Right cardiac atrium (tissue), 5 donors: ENCODE results near the gene CFAP221. TPM values are rescaled to one million over a fixed set of nuclear protein-coding genes. Genes with fewer than 3 reads are reported as not detected.

Source experiments
- ATAC-seq, 2 donors: fragments of 200-7000 bp; cut with Tn5 transposase; one replicate each; pipeline versions ENCODE4 v1.8.0 to v1.9.1; 2020; ENCODE audit warnings: moderate library complexity in 2 of 2, mild to moderate bottlenecking in 1 of 2
- DNase-seq, 3 donors: peaks; one replicate each; pipeline ENCODE4 v3.0.0-alpha.2; 2020
- H3K27ac ChIP-seq: one replicate; pipeline ENCODE4 v1.5.1; 2013; ENCODE audit warnings: mild to moderate bottlenecking, low read length, control low read depth, moderate library complexity
- H3K27me3 ChIP-seq: one replicate; pipeline ENCODE4 v1.6.1; 2013; ENCODE audit not compliant: control insufficient read depth, insufficient read depth
- H3K4me1 ChIP-seq: one replicate; pipeline ENCODE4 v1.6.1; 2013; ENCODE audit warnings: low read length; ENCODE audit not compliant: control insufficient read depth, insufficient read depth
- H3K4me3 ChIP-seq: one replicate; pipeline ENCODE4 v1.5.1; 2013; ENCODE audit warnings: low read length, control low read depth
- H3K9me3 ChIP-seq: one replicate; pipeline ENCODE4 v1.6.1; 2013; ENCODE audit warnings: low read length; ENCODE audit not compliant: control insufficient read depth
- WGBS: extraction: QIAGEN DNeasy Blood & Tissue Kit; methylation state at CpG from one replicate; pipeline ENCODE4 v1.1.7; 2013; 5-methylcytosine and 5-hydroxymethylcytosine counted together
- intact Hi-C, 4 donors: fragments of 100-400 bp; cut with DNase I; formaldehyde crosslinking; loops; one replicate each; pipeline versions ENCODE4 v1.11.0 to v1.14.0; 2022 to 2023
- polyA plus RNA-seq: library from polyadenylated mRNA; stranded (reverse); fragments of 200-250 nt; gene quantifications from one replicate; pipeline ENCODE4 v1.2.3, GENCODE V29; 2013
- total RNA-seq, 4 donors: library from RNA; stranded (reverse); fragmentation: NEBNext Ultra II Directional; extraction: Animal tissue kit (Norgen Biotek cat#: 25700); gene quantifications; one replicate each; pipeline ENCODE4 v1.2.1, GENCODE V29; 2021
- donor health status: healthy with polysubstance abuse.
- donor health status: DM: no; HTN: yes; CAD: no.
- donor health status: DM: no; HTN: no; CAD: no.
- donor health status: DM: no; HTN: yes; CAD: no; lungs with severe emphysema.
- donor health status: DM: yes; HTN: yes; CAD: no.

The CFAP221 gene
- total and polyA plus RNA-seq, 5 donors = 0.63 to 3.7 (median 2.1) TPM

DNA sequence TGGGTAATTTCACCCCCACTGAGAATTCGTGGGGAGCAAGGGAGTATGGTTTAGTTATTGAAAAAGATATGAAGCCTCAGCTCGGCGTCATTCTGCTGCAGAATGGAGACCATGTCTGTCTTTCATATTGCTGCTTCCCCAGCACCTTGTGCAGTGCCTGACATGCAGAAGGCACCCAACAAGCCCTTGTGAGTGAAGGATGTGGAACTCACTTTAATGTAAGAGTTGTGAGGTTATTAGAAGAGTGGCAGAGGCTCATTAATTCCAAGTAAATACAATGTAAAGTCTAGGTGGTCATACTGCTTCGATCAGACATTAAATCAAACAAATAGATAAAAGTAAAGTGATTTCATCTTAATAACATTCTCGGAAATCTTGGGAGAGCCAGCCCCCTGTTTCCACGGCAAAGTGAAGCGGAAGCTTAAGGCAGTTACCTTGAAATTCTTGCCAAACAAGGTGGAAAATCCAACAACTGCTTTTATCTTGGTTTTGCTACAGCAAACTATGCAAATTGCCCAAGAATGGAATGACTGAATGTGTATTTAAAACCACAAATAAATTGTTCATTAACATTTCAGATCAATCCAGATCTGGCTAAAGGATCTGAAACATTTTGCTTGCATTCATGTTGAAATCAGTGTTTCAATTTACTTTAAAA is 9.6 kb downstream of the CFAP221 start:
- intact Hi-C loops = no loop called here
- Histone ChIP-seq H3K27me3 (no peaks in the 10 kb centered on the region), H3K27ac (no peak overlapping the region), H3K4me3 (no peak overlapping the region), H3K9me3 (no peaks in the 10 kb centered on the region), H3K4me1 (no peaks in the 10 kb centered on the region)
- no peak for ATAC-seq
- 86% methylated on average over 7 of the region's 7 CpGs for WGBS
- no peak for DNase-seq

DNA sequence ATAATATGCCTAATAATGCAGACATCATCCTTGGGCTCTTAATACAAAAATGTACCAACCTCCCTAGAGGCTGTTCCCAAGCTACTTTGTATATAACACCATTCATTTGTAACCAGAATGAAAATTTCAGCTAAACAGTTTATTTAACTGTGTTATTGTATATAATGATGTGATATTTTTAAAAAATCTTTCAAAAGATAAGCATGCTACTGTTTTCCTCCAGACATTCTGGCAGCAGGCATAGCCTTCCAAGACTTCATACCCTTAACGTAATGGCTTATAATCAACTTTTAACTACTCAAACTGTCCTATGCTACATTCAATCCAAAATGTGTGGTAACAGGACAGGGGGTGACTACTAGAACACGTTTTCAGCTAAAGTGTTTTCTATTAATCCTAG is 21.2 kb downstream of the CFAP221 start:
- Histone ChIP-seq H3K4me3 (no peak overlapping the region), H3K27ac (no peak overlapping the region), H3K27me3 (no peaks in the 10 kb centered on the region), H3K9me3 (no peaks in the 10 kb centered on the region), H3K4me1 (no peaks in the 10 kb centered on the region)
- intact Hi-C loops = no loop called here
- 60% methylated on average over 2 of the region's 2 CpGs for WGBS
- DNase-seq = no peak
- no peak for ATAC-seq

GRCh38 chr2:119567292-119567691 is 23.0 kb downstream of the CFAP221 start:
- intact Hi-C loops = no loop called here
- DNase-seq = no peak
- H3K9me3 ChIP-seq = no peaks in the 10 kb centered on the region
- no peak overlapping the region for H3K4me3 ChIP-seq
- ATAC-seq = no peak
- no peaks in the 10 kb centered on the region for H3K27me3 ChIP-seq
- no peak overlapping the region for H3K27ac ChIP-seq
- no peaks in the 10 kb centered on the region for H3K4me1 ChIP-seq

DNA sequence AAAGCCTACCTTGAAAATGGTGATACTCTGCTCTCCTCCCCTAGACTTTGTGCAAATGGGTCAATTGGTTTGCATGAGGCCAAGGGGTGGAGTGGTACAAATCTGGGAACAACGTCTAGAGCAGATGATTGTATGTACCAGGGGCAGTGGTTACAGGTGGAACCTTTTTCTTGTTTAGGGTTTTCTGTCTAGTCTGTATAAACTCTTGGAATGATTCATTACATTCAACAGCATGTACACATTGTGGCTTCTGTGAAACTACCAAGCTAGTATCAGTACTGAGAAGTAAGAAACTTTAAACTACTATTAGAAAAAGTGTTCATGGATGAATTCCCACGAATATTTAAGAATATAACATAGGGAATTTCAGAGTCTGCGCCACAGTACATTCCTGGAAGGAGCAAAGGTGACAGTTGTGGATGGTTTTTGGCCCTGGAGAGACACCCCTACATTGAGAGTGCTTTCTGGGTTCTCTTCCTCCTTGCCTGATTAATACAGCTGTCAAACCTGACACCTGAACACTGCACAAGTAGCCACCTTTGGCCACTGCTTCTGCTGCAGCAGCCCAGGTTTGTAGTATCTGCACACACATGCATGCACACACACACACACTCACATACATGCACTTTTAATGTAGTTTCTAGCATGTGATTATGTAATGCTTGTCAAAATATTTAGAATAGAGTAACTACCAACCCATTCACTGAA is 30.0 kb downstream of the CFAP221 start:
- no peaks in the 10 kb centered on the region for H3K9me3 ChIP-seq
- no peak overlapping the region for H3K27ac ChIP-seq
- no peaks in the 10 kb centered on the region for H3K4me1 ChIP-seq
- WGBS = 76% methylated on average over 3 of the region's 3 CpGs
- no peaks in the 10 kb centered on the region for H3K27me3 ChIP-seq
- intact Hi-C loops = no loop called here
- no peak for DNase-seq
- ATAC-seq = no peak
- H3K4me3 ChIP-seq = no peak overlapping the region

DNA sequence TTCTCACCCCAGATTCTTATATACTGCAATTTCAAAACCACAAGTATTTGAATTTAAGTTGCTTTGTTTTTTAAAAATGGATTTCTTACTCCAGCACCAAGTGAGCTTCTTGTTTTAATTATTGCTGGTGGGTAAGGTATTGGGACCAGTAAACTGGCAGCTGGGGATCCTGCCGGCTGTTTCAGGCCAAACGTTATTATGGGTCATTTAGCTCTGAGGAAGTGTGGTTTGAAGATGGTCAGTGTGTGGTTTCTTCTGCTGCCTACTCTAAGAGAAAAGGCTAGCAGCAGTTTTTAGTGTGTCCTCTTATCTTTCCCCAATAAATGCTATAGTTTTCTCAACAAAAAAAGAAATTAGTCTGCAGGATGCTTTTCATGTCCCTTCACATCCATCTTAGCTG is 30.6 kb downstream of the CFAP221 start:
- WGBS = 71% methylated on average over 2 of the region's 2 CpGs
- no peaks in the 10 kb centered on the region for H3K4me1 ChIP-seq
- intact Hi-C loops = no loop called here
- H3K9me3 ChIP-seq = no peaks in the 10 kb centered on the region
- DNase-seq = no peak
- no peak for ATAC-seq
- H3K27ac ChIP-seq = no peak overlapping the region
- H3K4me3 ChIP-seq = no peak overlapping the region
- H3K27me3 ChIP-seq = no peaks in the 10 kb centered on the region

GRCh38 chr2:119575439-119575838 is 31.2 kb downstream of the CFAP221 start:
- ATAC-seq (no peak), DNase-seq (no peak)
- WGBS = 68% methylated on average over 1 of the region's 1 CpG
- Histone ChIP-seq H3K27ac (no peak overlapping the region), H3K27me3 (no peaks in the 10 kb centered on the region), H3K9me3 (no peaks in the 10 kb centered on the region), H3K4me1 (no peaks in the 10 kb centered on the region), H3K4me3 (no peak overlapping the region)
- intact Hi-C loops = no loop called here

GRCh38 chr2:119579424-119580295 is 35.4 kb downstream of the CFAP221 start:
- ATAC-seq (peak; percentile 67 to 68), DNase-seq (no peak)
- Histone ChIP-seq H3K27me3 (no peaks in the 10 kb centered on the region), H3K4me3 (no peak overlapping the region), H3K4me1 (no peaks in the 10 kb centered on the region), H3K9me3 (no peaks in the 10 kb centered on the region), H3K27ac (no peak overlapping the region)
- intact Hi-C loops = no loop called here
- WGBS = 58% methylated on average over 7 of the region's 7 CpGs

GRCh38 chr2:119580550-119581072 is 36.4 kb downstream of the CFAP221 start:
- Histone ChIP-seq H3K9me3 (no peaks in the 10 kb centered on the region), H3K27me3 (no peaks in the 10 kb centered on the region), H3K4me1 (no peaks in the 10 kb centered on the region), H3K4me3 (no peak overlapping the region), H3K27ac (no peak overlapping the region)
- ATAC-seq = peak in 1 of 2 donors; percentile 31
- intact Hi-C loops = no loop called here
- DNase-seq = no peak
- WGBS = 80% methylated on average over 4 of the region's 4 CpGs

GRCh38 chr2:119583291-119583690 is 39.0 kb downstream of the CFAP221 start:
- Histone ChIP-seq H3K4me3 (no peak overlapping the region), H3K4me1 (no peaks in the 10 kb centered on the region), H3K27ac (no peak overlapping the region), H3K9me3 (no peaks in the 10 kb centered on the region), H3K27me3 (no peaks in the 10 kb centered on the region)
- DNase-seq (no peak), ATAC-seq (no peak)
- intact Hi-C loops = no loop called here

GRCh38 chr2:119584469-119584868 is 40.2 kb downstream of the CFAP221 start:
- Histone ChIP-seq H3K27me3 (no peaks in the 10 kb centered on the region), H3K27ac (no peak overlapping the region), H3K4me1 (no peaks in the 10 kb centered on the region), H3K4me3 (no peak overlapping the region), H3K9me3 (no peaks in the 10 kb centered on the region)
- no peak for ATAC-seq
- no peak for DNase-seq
- intact Hi-C loops = no loop called here

DNA sequence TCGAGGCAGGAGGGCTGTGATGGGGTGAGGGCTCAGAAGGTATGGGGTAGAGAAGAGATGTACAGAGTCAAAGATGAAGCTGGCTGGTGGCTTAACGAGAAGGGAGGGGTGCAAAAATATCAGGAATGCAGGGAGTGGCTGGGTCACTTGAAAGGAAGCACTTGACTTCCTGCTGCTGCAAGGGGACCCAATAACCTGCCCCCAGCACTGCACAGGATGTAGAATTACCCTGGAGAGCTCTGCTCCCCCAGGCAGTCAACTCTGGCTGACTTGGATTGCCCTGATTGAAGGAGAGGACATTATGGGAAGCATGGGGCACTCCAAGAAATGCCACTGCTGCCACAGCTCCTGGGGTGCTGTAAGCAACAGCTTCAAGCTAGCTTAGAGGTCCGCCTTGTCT is 41.8 kb downstream of the CFAP221 start:
- intact Hi-C loops = no loop called here
- ATAC-seq = peak in 1 of 2 donors; percentile 16
- WGBS = 40% methylated on average over 3 of the region's 3 CpGs
- Histone ChIP-seq H3K27ac (no peak overlapping the region), H3K4me1 (no peaks in the 10 kb centered on the region), H3K4me3 (no peak overlapping the region), H3K9me3 (no peaks in the 10 kb centered on the region), H3K27me3 (no peaks in the 10 kb centered on the region)
- no peak for DNase-seq
